ENCODE measurements around the gene FAM13A.

The FAM13A gene

DNA sequence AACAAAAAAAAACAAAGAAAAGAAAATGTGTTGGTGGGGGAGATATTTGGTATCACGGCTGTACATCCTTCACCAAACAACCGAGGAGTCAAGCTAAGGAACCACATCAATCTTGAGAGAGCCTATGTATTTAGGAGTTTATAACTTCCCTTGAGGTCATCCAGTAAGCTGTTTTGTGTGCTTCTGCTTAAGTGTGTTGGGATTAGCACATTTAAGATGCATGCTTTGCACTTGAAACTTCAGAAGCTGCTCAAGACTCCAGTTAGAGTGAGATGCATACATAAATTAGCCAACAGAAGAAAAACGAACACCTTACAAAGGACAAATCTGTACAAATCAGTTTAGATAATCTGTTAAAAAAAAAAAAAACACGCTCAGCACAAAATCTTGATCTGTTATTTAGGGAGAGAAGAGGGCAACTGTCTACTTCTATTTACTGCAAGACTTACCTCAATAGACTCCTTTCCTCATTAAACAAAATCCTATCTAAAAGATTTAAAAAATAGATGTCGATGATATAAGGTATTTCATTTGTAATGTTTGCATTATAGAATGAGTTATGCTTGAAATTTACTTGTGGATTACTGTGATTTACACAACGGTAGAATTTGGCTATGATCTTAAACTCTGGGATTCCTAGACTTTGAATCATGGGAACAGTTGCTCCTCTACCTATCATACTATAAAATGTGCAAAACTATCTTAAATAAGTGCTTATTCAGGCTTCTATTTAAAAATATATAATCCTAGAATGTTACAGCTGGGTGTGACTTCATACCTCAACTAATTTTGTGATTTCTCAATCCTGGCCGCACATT lies 305.5 kb downstream of the FAM13A start:
- DNase-seq (ENCODE audit: low read depth, low spot score), result no peak

GRCh38 chr4:88750369-88750768 lies 306.6 kb downstream of the FAM13A start:
- no peak for DNase-seq (ENCODE audit: low read depth, low spot score)

DNA sequence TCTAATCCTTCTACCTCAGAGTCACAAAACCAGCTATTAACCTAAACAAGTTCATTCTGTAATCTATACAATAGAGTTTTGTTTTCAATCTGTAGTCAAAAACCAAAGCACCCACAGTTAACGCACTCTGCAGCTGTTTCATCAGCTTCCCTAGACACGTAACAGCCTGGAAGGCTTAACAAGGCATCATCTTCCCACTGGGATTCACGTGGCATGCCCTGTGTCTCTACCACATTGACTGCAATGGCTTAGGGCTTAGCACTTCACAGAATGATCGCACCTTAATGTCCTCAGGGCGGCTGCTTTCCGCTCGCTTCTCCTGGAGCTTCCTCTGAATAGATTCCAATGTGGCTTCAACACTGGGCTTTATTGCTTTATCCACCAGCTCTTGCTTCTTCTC lies 309.6 kb downstream of the FAM13A start:
- DNase-seq (ENCODE audit: low read depth, low spot score), result no peak

GRCh38 chr4:88746206-88746605 lies 310.8 kb downstream of the FAM13A start:
- DNase-seq (ENCODE audit: low read depth, low spot score), result no peak

- no peak for DNase-seq (ENCODE audit: low read depth, low spot score)
These were observed 311.3 kb downstream of the FAM13A start for GRCh38 chr4:88745581-88746163.

- DNase-seq (ENCODE audit: low read depth, low spot score), result no peak
These were observed 311.8 kb downstream of the FAM13A start for GRCh38 chr4:88745175-88745574.

GRCh38 chr4:88744609-88745008 lies 312.4 kb downstream of the FAM13A start:
- no peak for DNase-seq (ENCODE audit: low read depth, low spot score)

DNA sequence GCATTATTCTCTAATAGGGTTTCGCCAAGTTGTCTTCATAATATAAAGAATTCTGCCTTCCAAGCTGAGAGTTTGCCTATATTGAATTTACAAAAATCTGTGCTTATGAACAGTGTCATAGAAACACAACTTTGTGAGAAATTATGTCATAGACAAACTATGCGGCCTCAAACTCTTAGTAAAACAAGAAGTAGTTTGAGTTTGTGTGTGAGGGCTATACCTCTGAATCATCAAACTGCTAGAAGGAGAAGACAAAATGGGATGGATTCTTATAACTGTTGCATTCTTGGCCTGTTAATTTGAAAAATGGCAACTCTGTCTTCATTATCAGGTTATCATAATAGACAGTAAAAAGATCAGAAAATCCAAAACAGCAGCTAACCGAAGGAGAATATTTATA lies 313.3 kb downstream of the FAM13A start:
- DNase-seq (ENCODE audit: low read depth, low spot score), result no peak

DNA sequence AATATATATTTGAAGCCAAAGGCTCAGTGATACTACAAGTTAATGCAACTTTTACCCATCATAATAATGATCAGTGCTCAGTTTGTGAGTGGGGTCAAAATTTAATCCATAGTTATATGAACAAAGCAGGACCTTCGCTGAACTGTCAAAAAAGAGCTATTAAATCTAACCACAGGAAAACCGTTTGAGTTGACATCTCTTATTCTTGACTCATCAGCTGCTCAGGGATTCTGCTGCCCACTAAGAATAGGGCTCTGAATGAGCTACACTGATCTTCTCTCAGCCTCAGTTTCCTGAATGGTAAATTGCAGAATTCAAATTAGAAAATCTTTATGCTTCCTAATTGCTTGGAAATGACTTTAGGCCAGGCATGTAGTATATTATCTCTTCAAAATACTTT lies 314.4 kb downstream of the FAM13A start:
- DNase-seq (ENCODE audit: low read depth, low spot score), result no peak

DNA sequence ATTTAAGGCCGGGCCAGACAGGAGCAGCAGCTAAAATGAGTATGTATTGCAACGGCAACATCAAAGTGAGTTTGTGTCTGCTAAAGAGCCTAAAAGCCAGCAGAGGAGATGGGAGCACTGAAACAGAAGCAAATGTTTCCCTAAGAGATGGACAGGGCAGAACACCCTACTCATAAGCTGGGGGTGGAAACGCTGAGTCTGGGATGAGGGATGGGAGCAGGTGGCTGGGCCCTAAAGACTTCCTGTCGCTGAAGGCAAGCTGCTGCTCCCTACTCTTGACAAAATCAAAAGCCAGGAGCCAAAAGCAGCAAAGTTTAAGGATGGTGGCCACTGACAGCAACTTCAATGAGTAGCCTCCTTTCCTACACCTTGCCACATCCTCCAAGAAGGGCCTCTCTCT lies 318.8 kb downstream of the FAM13A start:
- DNase-seq (ENCODE audit: low read depth, low spot score), result no peak

DNA sequence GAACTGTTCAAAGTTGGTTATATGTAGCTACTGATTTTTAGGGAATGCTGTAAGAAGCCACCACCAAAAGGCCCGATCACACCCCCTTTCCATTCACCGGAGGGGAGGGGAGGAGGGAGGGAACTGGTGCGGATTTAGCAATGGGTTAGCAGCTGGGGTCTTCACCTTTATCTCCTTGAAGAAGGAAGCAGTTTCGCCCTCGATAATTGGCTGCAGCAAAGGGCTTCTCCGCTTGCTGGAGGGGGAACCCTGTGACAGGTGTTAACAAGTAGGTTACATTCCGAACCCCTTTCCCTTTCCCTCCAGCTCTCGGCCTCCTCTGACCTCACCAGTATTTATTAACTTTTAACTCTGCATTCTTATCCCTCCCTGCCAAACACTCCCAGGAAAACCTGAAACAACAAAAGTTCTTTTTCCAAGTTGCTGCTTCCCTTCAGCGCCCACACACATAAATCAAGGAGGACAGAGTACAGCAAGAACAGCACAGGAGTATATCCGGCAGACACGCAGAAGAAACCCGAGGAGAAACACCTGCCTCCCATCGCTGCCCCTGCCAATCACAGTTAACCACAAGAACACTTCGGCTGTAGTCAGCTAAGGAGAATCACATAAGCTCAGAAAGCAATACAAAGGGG lies 319.6 kb downstream of the FAM13A start:
- no peak for DNase-seq (ENCODE audit: low read depth, low spot score)

- DNase-seq (ENCODE audit: low read depth, low spot score), result no peak
These were observed 320.7 kb downstream of the FAM13A start for GRCh38 chr4:88736264-88736663.

GRCh38 chr4:88735564-88735963 lies 321.4 kb downstream of the FAM13A start:
- DNase-seq (ENCODE audit: low read depth, low spot score), result no peak

- DNase-seq (ENCODE audit: low read depth, low spot score), result no peak
These were observed 322.5 kb downstream of the FAM13A start for GRCh38 chr4:88734403-88734949.

GRCh38 chr4:88732714-88733368 lies 324.1 kb downstream of the FAM13A start:
- no peak for DNase-seq (ENCODE audit: low read depth, low spot score)

DNA sequence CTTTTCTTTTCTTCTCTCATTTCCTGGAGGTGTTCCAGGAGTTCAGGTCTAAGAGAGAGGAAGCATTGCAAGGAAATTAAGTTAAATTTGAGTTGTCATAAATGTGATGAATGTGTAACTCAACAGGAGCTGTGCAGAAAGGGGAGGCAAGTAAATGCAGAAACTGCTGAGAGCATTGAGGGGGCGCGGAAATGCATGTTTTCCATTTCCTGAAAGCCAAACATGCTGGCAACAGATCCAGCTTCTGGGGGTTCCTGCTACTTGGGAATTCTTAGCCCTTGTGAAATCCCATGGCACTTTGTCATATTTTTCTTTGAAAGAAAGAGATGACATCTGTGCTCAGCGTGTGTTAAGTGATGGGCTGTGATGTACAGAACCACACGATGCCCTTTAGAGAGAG lies 325.6 kb downstream of the FAM13A start:
- no peak for DNase-seq (ENCODE audit: low read depth, low spot score)

GRCh38 chr4:88730811-88731210 lies 326.2 kb downstream of the FAM13A start:
- no peak for DNase-seq (ENCODE audit: low read depth, low spot score)

DNA sequence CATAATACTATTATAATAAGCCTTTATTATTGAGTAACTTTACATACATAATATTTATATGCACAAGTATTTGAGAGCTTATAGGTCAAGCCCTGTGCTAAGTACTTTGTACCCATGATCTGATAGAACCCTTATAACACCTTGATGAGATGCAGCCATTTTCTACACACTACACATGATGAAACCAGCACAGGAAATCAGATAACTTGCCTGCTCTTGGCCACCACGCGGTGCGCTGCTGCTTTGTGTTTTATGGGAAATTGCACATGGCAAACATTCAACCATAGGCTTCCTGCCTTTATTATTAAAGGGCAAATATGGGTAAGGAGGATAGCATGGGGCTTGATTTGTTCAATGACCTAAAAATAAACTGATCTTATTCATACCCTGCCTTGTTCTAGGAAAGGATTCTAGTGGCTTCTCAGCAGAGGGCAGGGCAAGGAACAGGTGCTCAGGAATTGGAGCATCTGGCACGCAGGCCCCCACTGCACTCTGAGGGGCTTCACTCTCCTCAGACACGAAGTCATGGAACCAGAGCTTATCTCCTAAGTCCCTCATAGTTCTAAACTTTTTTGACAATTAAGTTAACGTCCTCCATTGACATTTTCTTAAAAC lies 327.7 kb downstream of the FAM13A start:
- DNase-seq (ENCODE audit: low read depth, low spot score), result no peak

DNA sequence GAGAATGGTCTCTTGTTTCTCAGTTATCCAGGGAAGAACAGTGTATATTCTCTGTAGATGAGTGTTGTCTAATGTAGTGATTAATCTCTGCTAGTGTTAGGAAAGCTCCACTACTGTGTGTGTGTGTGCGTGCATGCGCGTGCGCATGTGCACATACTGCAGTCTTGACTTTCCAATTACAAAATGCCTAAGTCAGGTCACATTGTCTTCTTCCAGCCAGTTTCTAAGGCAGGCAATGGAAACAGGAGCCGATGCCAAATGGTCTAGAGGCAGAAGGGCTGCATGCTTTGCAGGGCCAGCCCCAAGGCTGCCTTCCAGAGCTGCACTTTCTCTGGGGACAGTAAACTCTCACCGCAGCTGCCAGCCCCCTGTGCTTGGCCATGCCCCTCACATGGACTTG lies 328.8 kb downstream of the FAM13A start:
- no peak for DNase-seq (ENCODE audit: low read depth, low spot score)

GRCh38 chr4:88725986-88726385 lies 331.0 kb downstream of the FAM13A start:
- no peak for DNase-seq (ENCODE audit: low read depth, low spot score)

DNA sequence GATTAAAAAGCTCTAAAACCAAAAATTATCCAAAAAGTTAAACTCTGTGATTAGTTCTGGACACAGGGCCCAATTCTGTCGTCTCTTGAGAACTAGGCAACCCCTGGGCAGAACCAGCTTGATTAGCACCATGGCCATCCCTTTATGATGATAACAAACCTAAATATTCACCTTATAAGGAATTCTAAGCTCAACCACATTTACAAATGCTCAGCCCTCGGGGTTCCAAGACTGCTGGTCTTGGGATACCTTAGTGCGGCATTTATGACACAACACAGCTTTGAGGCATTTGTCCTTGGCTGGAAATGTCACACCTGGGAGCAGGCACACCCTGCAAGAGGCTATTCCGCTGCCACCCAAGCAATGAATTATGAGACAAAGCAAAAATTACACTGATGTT lies 331.8 kb downstream of the FAM13A start:
- DNase-seq (ENCODE audit: low read depth, low spot score), result no peak

- DNase-seq (ENCODE audit: low read depth, low spot score), result no peak
These were observed 332.6 kb downstream of the FAM13A start for GRCh38 chr4:88724406-88724805.
